Activated CD4-positive, alpha-beta T cell treated with anti-CD3 and anti-CD28 coated beads, Interleukin-2, amount 10 ng/mL, durations not matched to agents 7 days and 5 days (primary cell): ENCODE results near the gene DAGLB. TPM values are rescaled to one million over a fixed set of nuclear protein-coding genes. Genes with fewer than 3 reads are reported as not detected.
"Not testable (repeated sequence)": the region's sequence is repeated elsewhere in the genome, so short reads cannot be mapped to it uniquely, and the experiment has no call there.

Source experiments
- CTCF ChIA-PET: fragments of 350-600 bp; sonication (Branson Sonifier 250); formaldehyde crosslinking; loops from one replicate; lab custom pipeline; 2021; ENCODE audit warnings: antibody characterized with exemption; lab: Charles Lee
- POLR2A ChIA-PET: fragments of 350-600 bp; sonication (Branson Sonifier 250); formaldehyde crosslinking; loops from one replicate; lab custom pipeline; 2021; ENCODE audit warnings: antibody characterized with exemption; lab: Charles Lee
- DNase-seq: peaks from one replicate; pipeline ENCODE4 v3.0.0-alpha.2; 2020
- H3K27ac Mint-ChIP-seq: one replicate; pipeline ENCODE4 v1.8.0; 2021; ENCODE audit warnings: mild to moderate bottlenecking, moderate library complexity, mixed read lengths
- H3K27me3 Mint-ChIP-seq: one replicate; pipeline ENCODE4 v1.8.0; 2021; ENCODE audit warnings: mixed read lengths
- H3K36me3 Mint-ChIP-seq: one replicate; pipeline ENCODE4 v1.8.0; 2021; ENCODE audit warnings: low read depth, mixed read lengths
- H3K4me1 Mint-ChIP-seq: one replicate; pipeline ENCODE4 v1.8.0; 2021; ENCODE audit warnings: mixed read lengths
- H3K4me3 Mint-ChIP-seq: one replicate; pipeline ENCODE4 v1.8.0; 2021; ENCODE audit warnings: mild to moderate bottlenecking, moderate library complexity, mixed read lengths
- H3K9me3 Mint-ChIP-seq: one replicate; pipeline ENCODE4 v1.8.0; 2021; ENCODE audit warnings: mixed read lengths
- total RNA-seq, 2 experiments: library from RNA; stranded (reverse); gene quantifications; one replicate each; pipeline ENCODE4 v1.2.3, GENCODE V29; 2021

DAGLB gene
- total RNA-seq, 2 experiments from 2014 or later = 18.3 to 22.4 TPM

DNA sequence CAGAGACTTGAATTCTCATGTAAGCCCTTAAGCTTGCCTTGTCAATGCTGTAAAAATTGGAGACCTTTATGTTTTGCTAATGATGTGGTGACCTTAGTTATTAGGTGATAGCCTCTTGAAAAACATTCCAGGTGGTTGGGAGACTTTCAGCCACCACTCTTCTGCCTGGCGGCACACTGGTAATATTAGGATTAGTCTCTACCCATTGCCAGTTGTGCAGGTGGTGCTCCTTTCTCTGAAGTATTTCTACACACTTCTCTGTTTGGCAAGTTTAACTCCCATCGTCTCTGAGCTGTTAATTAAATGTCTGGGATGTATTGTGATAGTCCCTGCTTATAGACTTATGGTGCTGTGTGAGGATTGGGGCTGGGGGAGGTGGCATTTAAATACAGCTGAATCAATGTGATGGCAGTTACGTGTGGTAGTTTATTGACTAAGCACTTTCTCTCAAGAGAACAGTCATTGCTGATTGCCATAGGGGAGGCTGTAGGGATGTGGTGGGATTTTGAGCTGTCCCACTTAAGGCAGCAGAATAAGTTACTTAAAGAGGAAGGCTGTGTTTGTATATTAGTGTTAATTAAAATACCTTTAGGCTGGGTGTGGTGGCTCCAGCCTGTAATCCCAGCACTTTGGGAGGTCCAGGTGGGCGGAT lies 61.7 kb downstream of the DAGLB start:
- H3K4me3 Mint-ChIP-seq = no peak overlapping the region
- H3K27me3 Mint-ChIP-seq = no peaks in the 10 kb centered on the region
- no peak overlapping the region for H3K27ac Mint-ChIP-seq
- no peak for DNase-seq
- no peaks in the 10 kb centered on the region for H3K9me3 Mint-ChIP-seq
- peaks cover 45% of the 10 kb centered on the region for H3K4me1 Mint-ChIP-seq
- peaks cover 26% of the 10 kb centered on the region for H3K36me3 Mint-ChIP-seq
- ChIA-PET CTCF (interaction anchor here (1.4 kb wide), 1 partner anchor 8 kb away, joined by 3 read pairs; no protein-coding TSS in a partner anchor), POLR2A (no interaction called here)

DNA sequence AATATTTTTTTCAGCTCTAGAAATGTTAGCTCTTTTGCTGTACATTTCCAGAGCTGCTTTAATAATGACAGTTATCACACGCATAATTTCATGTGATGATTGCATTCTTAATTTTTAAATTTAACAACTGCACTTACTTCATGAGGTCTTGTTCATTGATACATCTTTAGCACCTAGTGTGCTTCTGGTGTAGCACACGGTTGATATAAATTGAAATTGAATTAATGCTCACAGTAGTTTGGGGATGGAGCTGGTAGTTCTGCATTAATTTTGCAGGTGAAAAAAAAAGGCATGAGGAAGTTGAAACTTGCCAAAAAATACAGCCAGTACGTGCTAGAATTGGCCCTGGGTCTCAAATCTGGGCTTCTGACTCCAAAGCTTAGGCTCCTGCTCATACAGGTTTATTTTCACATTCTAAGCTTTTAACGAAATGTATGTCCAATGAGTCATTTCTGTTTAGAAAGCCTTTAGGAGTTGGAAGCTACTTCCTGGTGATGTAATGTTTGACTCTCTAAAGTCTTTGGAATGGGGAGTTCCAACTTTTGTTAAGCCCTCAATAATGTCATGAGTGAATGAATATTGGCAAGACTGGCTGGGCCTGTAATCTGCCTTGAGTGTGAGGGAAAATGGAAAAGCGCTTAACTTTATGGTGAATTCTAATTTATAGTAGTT lies 62.5 kb downstream of the DAGLB start:
- H3K4me1 Mint-ChIP-seq = peaks cover 53% of the 10 kb centered on the region
- H3K9me3 Mint-ChIP-seq = no peaks in the 10 kb centered on the region
- peak overlapping the region; percentile 50 for H3K27ac Mint-ChIP-seq
- H3K4me3 Mint-ChIP-seq = no peak overlapping the region
- peaks cover 29% of the 10 kb centered on the region for H3K36me3 Mint-ChIP-seq
- DNase-seq = no peak
- H3K27me3 Mint-ChIP-seq = no peaks in the 10 kb centered on the region
- ChIA-PET POLR2A (no interaction called here), CTCF (interaction anchor here (1.4 to 1.5 kb wide), 2 partner anchors 8 to 19 kb away, joined by 3 to 4 read pairs; no protein-coding TSS in a partner anchor)

DNA sequence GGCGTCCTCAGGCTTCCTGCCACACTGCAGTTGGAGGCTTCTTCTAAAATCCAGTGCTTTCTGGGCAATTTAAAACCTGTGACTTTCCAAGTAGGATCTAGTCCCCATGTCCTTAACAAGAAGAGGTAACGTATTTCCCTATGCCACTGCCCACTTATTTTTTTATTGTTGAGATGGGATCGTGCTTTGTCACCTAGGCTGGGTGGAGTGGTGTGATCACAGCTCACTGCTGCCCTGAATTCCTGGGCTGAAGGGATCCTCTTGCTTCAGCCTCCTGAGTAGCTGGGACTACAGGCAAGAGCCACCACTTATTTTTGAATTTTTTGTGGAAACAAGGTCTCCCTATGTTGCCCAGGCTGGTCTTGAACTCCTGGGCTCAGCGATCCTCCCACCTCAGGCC lies 63.4 kb downstream of the DAGLB start:
- no peak overlapping the region for H3K4me3 Mint-ChIP-seq
- no peaks in the 10 kb centered on the region for H3K27me3 Mint-ChIP-seq
- H3K4me1 Mint-ChIP-seq = peaks cover 59% of the 10 kb centered on the region
- no peak for DNase-seq
- no peaks in the 10 kb centered on the region for H3K9me3 Mint-ChIP-seq
- H3K36me3 Mint-ChIP-seq = peaks cover 31% of the 10 kb centered on the region
- CTCF ChIA-PET = interaction anchor here (1.5 kb wide), 1 partner anchor 20 kb away, joined by 4 read pairs; no protein-coding TSS in a partner anchor
- POLR2A ChIA-PET = no interaction called here
- no peak overlapping the region for H3K27ac Mint-ChIP-seq

DNA sequence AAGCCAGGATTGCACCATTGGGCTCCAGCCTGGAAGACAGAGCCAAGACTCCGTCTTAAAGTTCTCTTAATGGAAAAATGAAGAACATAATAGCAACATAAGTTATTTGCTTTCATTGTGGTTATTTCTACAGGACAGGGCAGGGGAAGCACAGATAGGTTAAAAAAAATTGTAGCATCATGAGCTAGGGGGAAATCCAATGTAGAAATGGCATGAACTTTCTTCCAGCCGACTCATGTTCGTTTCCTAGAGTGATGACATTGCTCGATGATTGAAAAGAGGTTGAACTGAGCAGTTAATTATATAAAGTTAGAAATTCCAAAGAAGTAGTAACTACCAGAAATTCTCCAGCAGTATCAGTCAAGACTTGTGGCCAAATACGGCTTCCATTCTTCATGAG lies 64.9 kb downstream of the DAGLB start:
- ChIA-PET CTCF (interaction anchor here (0.6 kb wide), 1 partner anchor 17 kb away, joined by 3 read pairs; no protein-coding TSS in a partner anchor), POLR2A (no interaction called here)
- Mint-ChIP-seq H3K27ac (no peak overlapping the region), H3K36me3 (peaks cover 32% of the 10 kb centered on the region), H3K4me1 (peaks cover 67% of the 10 kb centered on the region), H3K4me3 (no peak overlapping the region), H3K27me3 (no peaks in the 10 kb centered on the region), H3K9me3 (no peaks in the 10 kb centered on the region)
- DNase-seq = no peak

DNA sequence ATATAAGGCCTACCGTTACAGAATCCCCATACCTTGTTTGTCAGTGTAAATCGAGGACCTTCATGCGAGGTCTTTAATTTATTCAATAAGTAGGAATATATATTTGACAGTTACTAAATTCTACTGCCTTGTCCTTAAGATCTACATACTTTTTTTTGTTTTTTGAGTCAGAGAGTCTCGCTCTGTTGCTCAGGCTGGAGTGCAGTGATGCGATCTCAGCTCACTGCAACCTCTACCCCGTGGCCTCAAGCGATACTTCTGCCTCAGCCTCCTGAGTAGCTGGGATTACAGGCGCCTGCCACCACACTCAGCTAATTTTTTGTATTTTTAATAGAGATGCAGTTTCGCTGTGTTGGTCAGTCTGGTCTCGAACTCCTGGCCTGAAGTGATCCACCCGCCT lies 65.9 kb downstream of the DAGLB start:
- peaks cover 30% of the 10 kb centered on the region for H3K36me3 Mint-ChIP-seq
- CTCF ChIA-PET = interaction anchor here (0.6 kb wide), 1 partner anchor 1495 kb away, joined by 3 read pairs; no protein-coding TSS in a partner anchor
- H3K9me3 Mint-ChIP-seq, H3K27me3 Mint-ChIP-seq, POLR2A ChIA-PET, DNase-seq, H3K27ac Mint-ChIP-seq, H3K4me3 Mint-ChIP-seq: not testable (repeated sequence)
- H3K4me1 Mint-ChIP-seq = peaks cover 73% of the 10 kb centered on the region

DNA sequence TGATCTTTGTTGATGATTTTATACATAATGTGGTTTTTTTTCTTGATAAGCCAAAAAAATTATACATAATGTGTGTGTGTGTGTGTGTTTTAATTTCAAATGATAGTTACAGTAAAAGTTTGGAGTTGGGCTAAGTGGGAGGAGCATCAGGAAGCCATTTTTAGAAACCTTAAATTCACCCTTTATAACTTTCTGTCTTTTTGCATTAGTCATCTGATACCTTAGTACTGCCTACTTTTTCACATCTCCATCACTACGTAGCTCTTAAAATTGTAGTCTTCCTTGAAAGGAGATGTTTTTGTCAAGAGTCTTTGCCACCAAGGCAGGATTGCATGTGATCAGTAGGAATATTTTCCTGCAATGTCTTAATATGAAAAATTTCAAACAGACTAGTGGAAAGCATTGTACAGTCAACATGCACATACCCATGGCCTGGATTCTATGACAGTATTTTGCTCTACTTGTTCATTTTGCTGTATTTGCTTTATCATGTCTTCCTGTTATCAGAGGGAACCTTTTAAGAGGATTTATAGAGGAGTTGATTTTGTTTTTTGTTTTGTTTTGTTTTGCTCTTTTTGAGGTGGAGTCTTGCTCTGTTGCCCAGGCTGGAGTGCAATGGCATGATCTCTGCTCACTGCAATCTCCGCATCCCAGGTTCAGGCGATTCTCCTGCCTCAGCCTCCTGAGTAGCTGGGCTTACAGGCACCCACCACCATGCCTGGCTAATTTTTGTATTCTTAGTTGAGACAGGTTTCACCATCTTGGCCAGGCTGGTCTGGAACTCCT lies 67.3 kb downstream of the DAGLB start:
- no peaks in the 10 kb centered on the region for H3K9me3 Mint-ChIP-seq
- H3K4me1 Mint-ChIP-seq = peaks cover 72% of the 10 kb centered on the region
- no peak overlapping the region for H3K4me3 Mint-ChIP-seq
- ChIA-PET CTCF (interaction anchor here (0.6 kb wide), 1 partner anchor 14 kb away, joined by 6 read pairs; no protein-coding TSS in a partner anchor), POLR2A (interaction anchor here (0.6 kb wide), 1 partner anchor 44 kb away, joined by 3 read pairs; no protein-coding TSS in a partner anchor)
- no peak for DNase-seq
- peaks cover 34% of the 10 kb centered on the region for H3K36me3 Mint-ChIP-seq
- H3K27ac Mint-ChIP-seq = peak overlapping the region; percentile 3
- H3K27me3 Mint-ChIP-seq = no peaks in the 10 kb centered on the region

DNA sequence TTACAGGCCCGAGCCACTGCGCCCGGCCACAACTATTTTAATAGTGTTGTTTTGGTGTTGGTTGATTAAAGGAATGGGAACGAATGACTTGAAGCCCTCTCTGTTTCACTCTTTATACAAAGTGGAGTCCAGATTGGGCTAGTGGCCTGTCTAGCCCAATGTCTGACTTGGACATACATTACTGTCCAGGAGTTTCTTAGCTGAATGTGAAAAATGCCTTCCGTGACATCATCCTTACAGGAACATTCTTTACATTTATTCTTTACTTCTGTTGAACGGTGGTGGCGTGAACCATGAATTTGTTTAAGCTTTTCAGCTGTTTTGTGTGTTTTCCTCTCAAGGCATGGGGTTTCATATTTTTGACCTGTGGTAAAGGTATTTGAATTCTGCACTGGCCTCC lies 67.9 kb downstream of the DAGLB start:
- ChIA-PET CTCF (no interaction called here), POLR2A (interaction anchor here (0.6 kb wide), 1 partner anchor 43 kb away, joined by 3 read pairs; no protein-coding TSS in a partner anchor)
- H3K27me3 Mint-ChIP-seq = no peaks in the 10 kb centered on the region
- peaks cover 68% of the 10 kb centered on the region for H3K4me1 Mint-ChIP-seq
- H3K36me3 Mint-ChIP-seq = peaks cover 35% of the 10 kb centered on the region
- no peak overlapping the region for H3K27ac Mint-ChIP-seq
- no peaks in the 10 kb centered on the region for H3K9me3 Mint-ChIP-seq
- no peak overlapping the region for H3K4me3 Mint-ChIP-seq
- no peak for DNase-seq

DNA sequence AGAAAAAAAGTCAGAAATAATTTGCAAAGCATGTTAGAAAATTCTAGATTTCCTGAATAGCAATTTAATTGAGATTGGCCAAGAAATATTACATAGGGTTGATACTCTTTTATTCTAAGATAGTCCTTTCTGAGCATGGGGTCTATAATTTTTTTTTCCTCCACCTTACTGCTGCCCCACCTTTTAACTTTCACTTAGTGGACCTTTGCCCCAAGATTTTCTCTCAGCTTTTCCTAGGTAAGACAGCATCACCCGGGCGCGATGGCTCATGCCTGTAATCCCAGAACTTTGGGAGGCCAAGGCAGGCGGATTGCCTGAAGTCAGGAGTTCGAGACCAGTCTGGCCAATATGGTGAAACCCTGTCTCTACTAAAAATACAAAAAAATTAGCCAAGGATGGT lies 69.2 kb downstream of the DAGLB start:
- H3K27ac Mint-ChIP-seq, POLR2A ChIA-PET: not testable (repeated sequence)

DNA sequence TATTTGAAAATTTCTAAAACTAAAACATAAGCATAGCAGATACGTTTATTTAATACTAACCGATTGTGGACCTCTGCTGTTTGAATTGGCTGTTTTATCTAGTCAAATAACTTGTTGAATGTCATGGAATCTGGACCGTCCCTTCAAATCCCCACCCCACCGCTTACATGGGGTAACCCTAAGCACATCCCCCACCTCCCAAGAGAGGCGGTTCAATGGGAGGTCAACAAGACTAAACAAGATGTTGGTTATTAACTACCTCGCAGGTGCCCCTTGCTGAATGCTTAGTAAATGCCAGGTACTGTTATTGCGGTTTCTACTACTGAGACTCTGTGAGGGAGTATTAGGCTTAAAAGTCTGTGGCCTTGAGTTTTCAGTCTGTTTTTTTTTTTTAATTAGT lies 70.9 kb downstream of the DAGLB start:
- no peak for DNase-seq
- H3K27me3 Mint-ChIP-seq = no peaks in the 10 kb centered on the region
- POLR2A ChIA-PET = interaction anchor here (0.7 kb wide), 1 partner anchor 15 kb away, joined by 6 read pairs; no protein-coding TSS in a partner anchor
- CTCF ChIA-PET = interaction anchor here (1.0 to 1.5 kb wide), 4 partner anchors 10 to 61 kb away, joined by 3 to 8 read pairs (median 4); no protein-coding TSS in a partner anchor
- H3K4me3 Mint-ChIP-seq = peak overlapping the region; percentile 58
- peaks cover 58% of the 10 kb centered on the region for H3K4me1 Mint-ChIP-seq
- no peaks in the 10 kb centered on the region for H3K9me3 Mint-ChIP-seq
- peaks cover 31% of the 10 kb centered on the region for H3K36me3 Mint-ChIP-seq
- no peak overlapping the region for H3K27ac Mint-ChIP-seq

More for the DNA sequence above, 69.2 kb downstream of the DAGLB start:
- H3K9me3 Mint-ChIP-seq, H3K27me3 Mint-ChIP-seq, DNase-seq, H3K4me3 Mint-ChIP-seq: not testable (repeated sequence)
- CTCF ChIA-PET = interaction anchor here (0.7 kb wide), 1 partner anchor 12 kb away, joined by 5 read pairs; no protein-coding TSS in a partner anchor
- Mint-ChIP-seq H3K4me1 (peaks cover 68% of the 10 kb centered on the region), H3K36me3 (peaks cover 34% of the 10 kb centered on the region)

DNA sequence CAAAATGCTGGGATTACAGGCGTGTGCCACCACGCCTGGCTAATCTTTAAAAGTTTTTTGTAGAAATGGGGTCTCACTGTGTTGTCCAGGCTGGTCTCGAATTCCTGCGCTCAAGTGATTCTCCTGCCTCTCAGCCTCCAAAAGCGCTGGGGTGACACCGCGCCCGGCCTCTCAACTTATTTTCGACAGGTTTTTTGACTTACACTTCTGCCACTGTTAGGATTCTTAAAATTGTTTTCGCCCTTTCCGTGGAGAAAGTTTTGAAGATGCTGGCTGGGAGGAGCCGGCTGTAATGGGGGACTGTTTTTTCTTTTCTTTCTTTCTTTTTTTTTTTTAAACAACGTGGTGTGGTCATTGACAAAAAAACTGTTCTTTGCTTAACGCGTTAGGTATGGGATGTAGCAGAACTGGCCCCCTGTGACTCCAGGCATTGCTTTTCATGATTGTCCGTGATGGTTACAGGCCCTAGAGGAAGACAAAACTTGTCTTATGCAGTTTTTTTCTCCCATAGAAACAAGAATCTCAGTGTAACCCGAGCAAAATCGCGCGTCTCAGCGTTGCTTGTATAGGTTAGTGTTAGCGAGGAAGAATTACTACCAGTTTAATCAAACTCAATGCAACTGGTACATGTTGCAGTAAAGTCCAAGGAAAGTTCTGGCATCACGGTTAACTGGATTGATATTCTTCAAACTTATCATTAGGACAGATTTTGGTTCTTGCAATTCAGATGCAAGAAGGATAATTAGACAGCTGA lies 72.2 kb downstream of the DAGLB start:
- H3K9me3 Mint-ChIP-seq = no peaks in the 10 kb centered on the region
- peak overlapping the region; percentile 82 for H3K4me3 Mint-ChIP-seq
- POLR2A ChIA-PET = no interaction called here
- peak; percentile 32 for DNase-seq
- no peaks in the 10 kb centered on the region for H3K27me3 Mint-ChIP-seq
- peaks cover 45% of the 10 kb centered on the region for H3K4me1 Mint-ChIP-seq
- peaks cover 28% of the 10 kb centered on the region for H3K36me3 Mint-ChIP-seq
- H3K27ac Mint-ChIP-seq = peak overlapping the region; percentile 94
- CTCF ChIA-PET = interaction anchor here (0.6 to 1.5 kb wide), 2 partner anchors 11 to 349 kb away, joined by 4 to 8 read pairs; no protein-coding TSS in a partner anchor

DNA sequence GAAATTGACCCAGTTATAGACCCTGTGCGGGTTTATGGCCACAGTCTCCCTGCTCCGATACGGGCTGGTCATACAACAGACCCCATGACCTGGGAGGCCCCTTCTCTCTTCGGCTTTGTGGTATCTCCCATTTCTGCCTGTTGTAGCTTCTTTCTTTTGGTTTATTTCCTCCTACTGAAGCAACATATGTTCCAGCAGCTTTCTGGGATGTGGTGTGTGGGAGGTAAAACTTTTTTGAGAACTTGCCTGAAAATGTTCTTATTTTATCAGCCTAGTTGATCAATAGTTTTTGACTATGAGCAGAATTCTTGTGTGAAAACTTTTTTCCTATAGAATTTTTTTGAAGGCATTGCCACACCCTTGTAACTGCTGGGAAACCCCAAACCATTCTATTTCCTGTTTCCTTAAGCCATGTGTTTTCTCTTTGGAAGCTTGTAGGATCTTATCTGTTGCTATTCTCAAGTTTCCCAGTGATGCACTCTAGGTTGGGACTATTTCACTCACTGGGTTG lies 80.0 kb downstream of the DAGLB start:
- no peak overlapping the region for H3K4me3 Mint-ChIP-seq
- ChIA-PET CTCF (no interaction called here), POLR2A (no interaction called here)
- H3K27me3 Mint-ChIP-seq = no peaks in the 10 kb centered on the region
- H3K9me3 Mint-ChIP-seq = no peaks in the 10 kb centered on the region
- DNase-seq = no peak
- H3K27ac Mint-ChIP-seq = no peak overlapping the region
- H3K36me3 Mint-ChIP-seq = no peaks in the 10 kb centered on the region
- H3K4me1 Mint-ChIP-seq = peaks cover 10% of the 10 kb centered on the region
